ENCODE data around the gene F8A2.
"Not testable (repeated sequence)": the region's sequence is repeated elsewhere in the genome, so short reads cannot be mapped to it uniquely, and the experiment has no call there.

DNA sequence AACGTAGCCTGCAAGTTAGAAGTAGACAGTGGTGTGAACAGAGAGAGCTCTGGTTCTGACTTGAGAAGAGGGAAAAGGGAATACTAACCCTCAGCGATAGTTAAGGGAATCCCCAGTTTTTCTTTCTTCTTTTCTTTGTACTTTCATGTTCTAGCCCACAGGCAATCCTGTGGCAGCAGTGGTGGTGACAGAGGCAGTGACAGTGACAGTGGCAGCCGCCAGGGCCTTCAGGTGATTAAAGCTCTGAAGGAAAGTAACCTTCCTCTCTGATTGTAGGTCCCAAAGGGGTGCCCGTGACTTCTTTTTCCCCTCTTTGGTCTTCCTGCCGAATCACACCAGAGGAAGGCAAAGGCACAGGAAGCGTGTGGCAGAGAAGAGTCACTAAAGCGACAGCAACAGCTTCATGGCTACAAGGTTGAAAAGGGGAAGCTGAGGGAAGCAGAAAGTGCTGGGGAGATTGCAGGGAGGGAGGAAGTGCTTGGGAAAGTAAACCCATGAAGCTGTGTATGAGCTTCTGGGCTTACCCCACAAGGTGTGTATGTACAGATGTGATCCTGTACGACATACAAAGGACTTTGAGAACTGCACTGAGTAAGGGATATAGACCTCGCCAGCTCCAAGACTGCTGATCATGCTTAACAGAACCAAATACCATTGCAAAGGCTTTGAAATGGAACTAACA is 8.0 kb upstream of the F8A2 start:
- TF ChIP-seq, protein P1, sequence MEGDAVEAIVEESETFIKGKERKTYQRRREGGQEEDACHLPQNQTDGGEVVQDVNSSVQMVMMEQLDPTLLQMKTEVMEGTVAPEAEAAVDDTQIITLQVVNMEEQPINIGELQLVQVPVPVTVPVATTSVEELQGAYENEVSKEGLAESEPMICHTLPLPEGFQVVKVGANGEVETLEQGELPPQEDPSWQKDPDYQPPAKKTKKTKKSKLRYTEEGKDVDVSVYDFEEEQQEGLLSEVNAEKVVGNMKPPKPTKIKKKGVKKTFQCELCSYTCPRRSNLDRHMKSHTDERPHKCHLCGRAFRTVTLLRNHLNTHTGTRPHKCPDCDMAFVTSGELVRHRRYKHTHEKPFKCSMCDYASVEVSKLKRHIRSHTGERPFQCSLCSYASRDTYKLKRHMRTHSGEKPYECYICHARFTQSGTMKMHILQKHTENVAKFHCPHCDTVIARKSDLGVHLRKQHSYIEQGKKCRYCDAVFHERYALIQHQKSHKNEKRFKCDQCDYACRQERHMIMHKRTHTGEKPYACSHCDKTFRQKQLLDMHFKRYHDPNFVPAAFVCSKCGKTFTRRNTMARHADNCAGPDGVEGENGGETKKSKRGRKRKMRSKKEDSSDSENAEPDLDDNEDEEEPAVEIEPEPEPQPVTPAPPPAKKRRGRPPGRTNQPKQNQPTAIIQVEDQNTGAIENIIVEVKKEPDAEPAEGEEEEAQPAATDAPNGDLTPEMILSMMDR (conservative IDR thresholded peaks at IDR 0.05; ENCODE audit: low read length): not testable (repeated sequence)
- not testable (repeated sequence) for TF ChIP-seq EZH2phosphoT487 (IDR thresholded peaks at IDR 0.05; ENCODE audit: borderline replicate concordance)

Measured in Loucy (cell line).